IMR-90 (cell line): ENCODE data around the gene NUTM2A. TPM values are rescaled to one million over a fixed set of nuclear protein-coding genes. Genes with fewer than 3 reads are reported as not detected.
"Not testable (repeated sequence)": the region's sequence is repeated elsewhere in the genome, so short reads cannot be mapped to it uniquely, and the experiment has no call there.

ENCODE experiments used
- ATAC-seq: fragments of 200-7000 bp; cut with Tn5 transposase; 2 replicates; pipeline ENCODE4 v1.9.1; 2020; ENCODE audit warnings: low read depth, mild to moderate bottlenecking, moderate library complexity
- BruUV-seq: library from RNA; stranded (reverse); fragments of 400-500 nt; replicated peaks from 2 replicates; lab custom pipeline; 2021; lab: Mats Ljungman, UMichigan
- CTCF ChIA-PET: fragments of 300-600 bp; formaldehyde crosslinking; extraction: SDS; loops from one replicate; lab custom pipeline; 2021; ENCODE audit warnings: antibody characterized with exemption; lab: Yijun Ruan, JAX
- POLR2A ChIA-PET: fragments of 300-600 bp; sonication (Branson Sonifier 250); formaldehyde crosslinking; loops from one replicate; lab custom pipeline; 2022; ENCODE audit warnings: antibody characterized with exemption; ENCODE audit not compliant: unreplicated experiment; lab: Charles Lee
- DNase-seq: peaks from one replicate; pipeline ENCODE4 v3.0.0; 2013
- H2AFZ ChIP-seq: replicated peaks from 2 replicates; pipeline ENCODE3; 2013; ENCODE audit warnings: low read length, mild to moderate bottlenecking; ENCODE audit not compliant: poor library complexity
- H2AK5ac ChIP-seq: 2 replicates; pipeline ENCODE4 v1.6.1; 2013; ENCODE audit warnings: low read depth, low read length, inconsistent platforms
- H2AK9ac ChIP-seq: replicated peaks from 2 replicates; pipeline ENCODE3; 2013; ENCODE audit warnings: mild to moderate bottlenecking, low read depth, low read length, moderate library complexity; ENCODE audit not compliant: poor library complexity
- H2BK120ac ChIP-seq: 2 replicates; pipeline ENCODE4 v1.6.1; 2013; ENCODE audit warnings: low read depth, low read length, inconsistent platforms
- H2BK15ac ChIP-seq: 3 replicates; pipeline ENCODE4 v1.6.1; 2013; ENCODE audit warnings: low read depth, low read length, inconsistent platforms
- H2BK20ac ChIP-seq: 2 replicates; pipeline ENCODE4 v1.6.1; 2013; ENCODE audit warnings: low read depth, mild to moderate bottlenecking, inconsistent platforms, low read length, moderate library complexity
- H2BK5ac ChIP-seq: 2 replicates; pipeline ENCODE4 v1.6.1; 2013; ENCODE audit warnings: mild to moderate bottlenecking, low read depth, low read length, inconsistent platforms; ENCODE audit not compliant: poor library complexity, severe bottlenecking
- H3K14ac ChIP-seq: replicated peaks from 2 replicates; pipeline ENCODE4 v1.6.1; 2013; ENCODE audit warnings: low read depth, low read length, inconsistent platforms
- H3K18ac ChIP-seq: 2 replicates; pipeline ENCODE4 v1.6.1; 2013; ENCODE audit warnings: low read depth, low read length, control low read depth
- H3K23ac ChIP-seq: 2 replicates; pipeline ENCODE4 v1.6.1; 2013; ENCODE audit warnings: low read depth, low read length, inconsistent platforms
- H3K27ac ChIP-seq: 2 replicates; pipeline ENCODE4 v1.5.1; 2013; ENCODE audit warnings: mild to moderate bottlenecking, control low read depth, low read length; ENCODE audit not compliant: insufficient read depth
- H3K27me3 ChIP-seq: 2 replicates; pipeline ENCODE4 v1.6.1; 2013; ENCODE audit warnings: low read length; ENCODE audit not compliant: control insufficient read depth, insufficient read depth
- H3K36me3 ChIP-seq: 2 replicates; pipeline ENCODE4 v1.6.1; 2013; ENCODE audit warnings: low read length, mixed read lengths; ENCODE audit not compliant: control insufficient read depth, insufficient read depth
- H3K4ac ChIP-seq: 2 replicates; pipeline ENCODE4 v1.6.1; 2013; ENCODE audit warnings: low read depth, low read length, inconsistent platforms
- H3K4me1 ChIP-seq: 2 replicates; pipeline ENCODE4 v1.6.1; 2013; ENCODE audit warnings: low read length, mixed read lengths; ENCODE audit not compliant: control insufficient read depth, insufficient read depth
- H3K4me2 ChIP-seq: 2 replicates; pipeline ENCODE4 v1.6.1; 2013; ENCODE audit warnings: low read depth, mild to moderate bottlenecking, control low read depth, low read length, moderate library complexity
- H3K4me3 ChIP-seq: 2 replicates; pipeline ENCODE4 v1.5.1; 2013; ENCODE audit warnings: low read depth, mild to moderate bottlenecking, control low read depth, low read length, moderate library complexity; ENCODE audit not compliant: insufficient read depth
- H3K56ac ChIP-seq: 2 replicates; pipeline ENCODE4 v1.6.1; 2013; ENCODE audit warnings: low read length, inconsistent platforms; ENCODE audit not compliant: insufficient read depth; ENCODE audit errors: extremely low read depth
- H3K79me1 ChIP-seq, 2 experiments: 2 replicates each; pipeline ENCODE4 v1.6.1; 2013; ENCODE audit warnings: low read length in 2 of 2, inconsistent platforms in 1 of 2, low read depth in 1 of 2
- H3K9ac ChIP-seq: 2 replicates; pipeline ENCODE4 v1.6.1; 2013; ENCODE audit warnings: low read depth, low read length, control low read depth
- H3K9me1 ChIP-seq: 2 replicates; pipeline ENCODE4 v1.6.1; 2013; ENCODE audit warnings: low read length, inconsistent platforms; ENCODE audit not compliant: insufficient read depth
- H3K9me3 ChIP-seq: 2 replicates; pipeline ENCODE4 v1.6.1; 2013; ENCODE audit warnings: low read length; ENCODE audit not compliant: control insufficient read depth, insufficient read depth
- H4K20me1 ChIP-seq: 2 replicates; pipeline ENCODE4 v1.6.1; 2013; ENCODE audit warnings: low read length, inconsistent platforms; ENCODE audit not compliant: insufficient read depth
- H4K5ac ChIP-seq: 2 replicates; pipeline ENCODE4 v1.6.1; 2013; ENCODE audit warnings: mild to moderate bottlenecking, low read depth, low read length, control low read depth
- H4K8ac ChIP-seq, 2 experiments: 2 replicates each; pipeline ENCODE4 v1.6.1; 2013; ENCODE audit warnings: low read depth in 2 of 2, low read length in 2 of 2, control low read depth in 1 of 2, inconsistent platforms in 1 of 2
- H4K91ac ChIP-seq: 2 replicates; pipeline ENCODE4 v1.6.1; 2013; ENCODE audit warnings: low read depth, low read length, inconsistent platforms; ENCODE audit not compliant: insufficient read depth
- WGBS, 2 experiments: methylation state at CpG; one replicate each; pipeline versions ENCODE4 v1.1.5 to v1.1.7; 2013; ENCODE audit warnings: missing lambda C conversion rate in 2 of 2; ENCODE audit not compliant: insufficient read length in 1 of 2; ENCODE audit errors: extremely low coverage in 2 of 2; 5-methylcytosine and 5-hydroxymethylcytosine counted together
- dilution Hi-C: fragments of 300-500 bp; cut with HindIII; formaldehyde crosslinking; loops from one replicate; pipeline ENCODE4 v1.14.3; 2018; ENCODE audit warnings: low sequenced_read_pairs; ENCODE audit not compliant: unreplicated experiment
- in situ Hi-C: fragments of 300-500 bp; cut with MboI; formaldehyde crosslinking; loops from 3 replicates; pipeline ENCODE4 v1.14.3; 2019; ENCODE audit warnings: low sequenced_read_pairs, inconsistent platforms, mixed read lengths
- intact Hi-C: fragments of 100-400 bp; cut with micrococcal nuclease; formaldehyde crosslinking; loops from 2 replicates; pipeline ENCODE4 v1.10.0; 2022
- polyA plus RNA-seq, 3 experiments: library from polyadenylated mRNA; depleted of rRNA; stranded (reverse); fragments of >200 nt; gene quantifications; 2 replicates each; pipeline ENCODE4 v1.2.3, GENCODE V29; 2012; ENCODE audit warnings: low replicate concordance in 1 of 3
- total RNA-seq: library from RNA; depleted of rRNA; stranded (reverse); fragments of >200 nt; gene quantifications from 2 replicates; pipeline ENCODE4 v1.2.3, GENCODE V29; 2012

Gene NUTM2A
- total and polyA plus RNA-seq, 2 of the 4 experiments (the other 2 are of a cell fraction): 0.10 to 0.18 TPM

DNA sequence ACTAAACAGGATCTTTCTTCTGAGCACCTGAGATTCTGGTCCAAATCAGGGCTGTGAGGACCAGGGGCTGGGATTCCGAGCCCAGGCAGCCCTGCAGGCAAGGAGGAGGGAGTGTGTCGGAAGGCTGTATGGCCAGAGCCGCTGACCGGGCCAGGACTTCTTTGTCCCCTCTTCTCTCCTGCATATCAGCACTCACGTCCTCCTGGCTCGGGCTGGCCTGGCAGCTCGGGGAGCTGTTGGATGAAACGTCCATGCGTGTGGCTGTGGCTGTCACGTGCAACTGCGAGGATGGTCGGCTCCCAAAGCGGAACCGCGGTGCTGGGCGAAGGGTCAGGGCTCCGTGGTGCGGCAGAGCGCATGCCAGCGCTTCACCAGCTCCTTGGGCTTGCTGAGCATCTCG is 11.4 kb upstream of the NUTM2A start:
- H2BK5ac ChIP-seq, H2BK20ac ChIP-seq, H3K56ac ChIP-seq, H4K8ac ChIP-seq, H3K4ac ChIP-seq, H2BK120ac ChIP-seq, H3K36me3 ChIP-seq, H3K79me1 ChIP-seq, H3K4me1 ChIP-seq, CTCF ChIA-PET, DNase-seq, H3K27me3 ChIP-seq, H2AK9ac ChIP-seq, H3K9me1 ChIP-seq, H3K4me2 ChIP-seq, H2BK15ac ChIP-seq, H2AFZ ChIP-seq, H3K9ac ChIP-seq, BruUV-seq, H4K91ac ChIP-seq, H3K14ac ChIP-seq, ATAC-seq, H2AK5ac ChIP-seq, intact Hi-C loops, H3K9me3 ChIP-seq, H3K27ac ChIP-seq, H3K4me3 ChIP-seq, POLR2A ChIA-PET, H4K20me1 ChIP-seq, H3K18ac ChIP-seq, dilution Hi-C loops, H3K23ac ChIP-seq, H4K5ac ChIP-seq: not testable (repeated sequence)
- no CpG with 5 or more reads among the region's 21 CpGs for WGBS, 2 experiments
- in situ Hi-C loops: loop anchor here (25.0 kb wide), 1 partner anchor 298 kb away; the partner anchor contains the start of gene MINPP1

DNA sequence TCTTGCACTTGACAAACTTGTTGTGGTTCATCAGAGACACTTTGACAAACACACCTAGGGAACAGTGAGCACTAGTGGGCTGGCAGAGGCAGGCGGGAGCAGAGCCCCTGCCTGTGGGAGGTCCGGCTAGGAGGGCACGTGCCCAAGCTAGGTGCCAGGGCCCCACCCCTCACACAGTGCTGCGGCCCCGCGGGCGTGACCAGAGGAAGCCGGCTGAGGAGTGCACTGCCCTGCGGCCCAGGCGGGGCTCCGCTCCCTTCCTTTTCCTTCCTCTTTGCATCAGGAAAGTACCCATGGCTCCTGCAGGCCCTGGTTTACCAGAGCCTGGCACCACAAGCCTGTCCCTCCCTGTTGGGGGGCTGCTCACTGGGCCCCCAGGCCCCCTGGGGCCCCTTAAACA is 9.1 kb upstream of the NUTM2A start:
- H2BK15ac ChIP-seq, H2BK20ac ChIP-seq, dilution Hi-C loops, H3K4me2 ChIP-seq, H3K27me3 ChIP-seq, H3K36me3 ChIP-seq, H2AK5ac ChIP-seq, H3K14ac ChIP-seq, H3K4me3 ChIP-seq, H3K4me1 ChIP-seq, H4K91ac ChIP-seq, CTCF ChIA-PET, H3K9me3 ChIP-seq, H3K27ac ChIP-seq, POLR2A ChIA-PET, H3K4ac ChIP-seq, H4K8ac ChIP-seq, H2BK120ac ChIP-seq, H3K18ac ChIP-seq, BruUV-seq, H3K23ac ChIP-seq, H2AK9ac ChIP-seq, DNase-seq, H2BK5ac ChIP-seq, H4K20me1 ChIP-seq, H3K56ac ChIP-seq, H3K9me1 ChIP-seq, H4K5ac ChIP-seq, ATAC-seq, H2AFZ ChIP-seq, H3K9ac ChIP-seq, intact Hi-C loops, H3K79me1 ChIP-seq: not testable (repeated sequence)
- WGBS, 2 experiments: no CpG with 5 or more reads among the region's 11 CpGs
- in situ Hi-C loops: loop anchor here (25.0 kb wide), 1 partner anchor 296 kb away; the partner anchor contains the start of gene MINPP1
